T-helper 22 cell (primary cell): ENCODE results near the gene XIRP1.

ENCODE experiments used
- DNase-seq: peaks from one replicate; pipeline ENCODE4 v3.0.0-alpha.2; 2020; ENCODE audit warnings: low read depth

XIRP1 gene

GRCh38 chr3:39144095-39144747 is 48.2 kb downstream of the XIRP1 start:
- DNase-seq = no peak

GRCh38 chr3:39143051-39143885 is 49.1 kb downstream of the XIRP1 start:
- no peak for DNase-seq

GRCh38 chr3:39142067-39142466 is 50.3 kb downstream of the XIRP1 start:
- DNase-seq = no peak

GRCh38 chr3:39141171-39141995 is 51.0 kb downstream of the XIRP1 start:
- no peak for DNase-seq

- no peak for DNase-seq
Measured at GRCh38 chr3:39140341-39140971, 51.9 kb downstream of the XIRP1 start.

- DNase-seq = no peak
Measured at GRCh38 chr3:39139442-39139841, 53.0 kb downstream of the XIRP1 start.

- DNase-seq = no peak
Measured at GRCh38 chr3:39138804-39139415, 53.5 kb downstream of the XIRP1 start.

GRCh38 chr3:39137991-39138803 is 54.2 kb downstream of the XIRP1 start:
- no peak for DNase-seq

- DNase-seq = no peak
Measured at GRCh38 chr3:39137435-39137936, 54.9 kb downstream of the XIRP1 start.

GRCh38 chr3:39136533-39137434 is 55.6 kb downstream of the XIRP1 start:
- DNase-seq = no peak

- no peak for DNase-seq
Measured at GRCh38 chr3:39135170-39135805, 57.1 kb downstream of the XIRP1 start.

- DNase-seq = no peak
Measured at GRCh38 chr3:39134305-39134704, 58.1 kb downstream of the XIRP1 start.

GRCh38 chr3:39133822-39134221 is 58.6 kb downstream of the XIRP1 start:
- no peak for DNase-seq
